ENCODE results near the gene MACROD2. TPM values are rescaled to one million over a fixed set of nuclear protein-coding genes. Genes with fewer than 3 reads are reported as not detected.
A peak's percentile ranks its signal among the peaks of the same experiment; 100 is the strongest.
"Not testable (repeated sequence)": the region's sequence is repeated elsewhere in the genome, so short reads cannot be mapped to it uniquely, and the experiment has no call there.

The MACROD2 gene
- polyA plus RNA-seq, 5 donors = 5.3 to 8.3 (median 8.1) TPM

DNA sequence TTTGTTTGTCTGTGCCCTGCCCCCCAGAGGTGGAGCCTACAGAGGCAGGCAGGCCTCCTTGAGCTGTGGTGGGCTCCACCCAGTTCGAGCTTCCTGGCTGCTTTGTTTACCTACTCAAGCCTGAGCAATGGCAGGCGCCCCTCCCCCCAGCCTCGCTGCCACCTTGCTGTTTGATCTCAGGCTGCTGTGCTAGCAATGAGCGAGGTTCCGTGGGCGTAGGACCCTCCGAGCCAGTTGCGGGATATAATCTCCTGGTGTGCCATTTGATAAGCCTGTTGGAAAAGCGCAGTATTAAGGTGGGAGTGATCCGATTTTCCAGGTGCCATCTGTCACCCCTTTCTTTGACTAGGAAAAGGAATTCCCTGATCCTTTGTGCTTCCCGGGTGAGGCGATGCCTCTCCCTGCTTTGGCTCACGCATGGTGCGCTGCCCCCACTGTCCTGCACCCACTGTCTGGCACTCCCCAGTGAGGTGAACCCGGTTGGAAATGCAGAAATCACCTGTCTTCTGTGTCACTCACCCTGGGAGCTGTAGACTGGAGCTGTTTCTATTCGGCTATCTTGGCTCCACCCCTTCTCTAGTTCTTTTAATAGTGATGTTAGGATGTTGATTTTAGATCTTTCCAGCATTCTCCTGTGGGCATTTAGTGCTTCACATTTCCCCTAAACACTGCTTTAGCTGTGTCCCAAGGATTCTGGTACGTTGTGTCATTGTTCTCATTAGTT is 471.9 kb downstream of the MACROD2 start:
- not testable (repeated sequence) for DNase-seq

DNA sequence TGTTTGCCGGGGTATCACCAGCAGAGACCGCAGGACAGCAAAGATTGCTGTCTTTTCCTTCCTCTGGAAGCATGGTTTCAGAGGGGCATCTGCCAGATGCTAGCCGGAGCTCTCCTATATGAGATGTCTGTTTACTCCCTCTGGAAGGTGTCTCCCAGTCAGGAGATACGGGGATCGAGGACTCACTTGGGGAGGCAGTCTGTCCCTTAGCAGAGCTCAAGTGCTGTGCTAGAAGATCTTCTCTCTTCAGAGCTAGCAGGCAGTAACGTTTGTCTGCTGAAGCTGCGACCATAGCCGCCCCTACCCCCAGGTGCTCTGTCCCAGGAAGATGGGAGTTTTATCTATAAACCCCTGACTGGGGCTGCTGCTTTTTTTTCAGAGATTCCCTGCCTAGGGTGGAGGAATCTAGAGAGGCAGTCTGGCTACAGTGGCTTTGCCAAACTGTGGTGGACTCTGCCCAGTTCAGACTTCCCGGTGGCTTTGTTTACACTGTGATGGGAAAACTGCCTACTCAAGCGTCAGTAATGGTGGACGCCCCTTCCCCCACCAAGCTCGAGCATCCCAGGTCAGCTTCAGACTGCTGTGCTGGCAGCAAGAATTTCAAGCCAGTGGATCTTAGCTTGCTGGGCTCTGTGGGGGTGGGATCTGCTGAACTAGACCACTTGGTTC is 475.0 kb downstream of the MACROD2 start:
- no peak for DNase-seq

DNA sequence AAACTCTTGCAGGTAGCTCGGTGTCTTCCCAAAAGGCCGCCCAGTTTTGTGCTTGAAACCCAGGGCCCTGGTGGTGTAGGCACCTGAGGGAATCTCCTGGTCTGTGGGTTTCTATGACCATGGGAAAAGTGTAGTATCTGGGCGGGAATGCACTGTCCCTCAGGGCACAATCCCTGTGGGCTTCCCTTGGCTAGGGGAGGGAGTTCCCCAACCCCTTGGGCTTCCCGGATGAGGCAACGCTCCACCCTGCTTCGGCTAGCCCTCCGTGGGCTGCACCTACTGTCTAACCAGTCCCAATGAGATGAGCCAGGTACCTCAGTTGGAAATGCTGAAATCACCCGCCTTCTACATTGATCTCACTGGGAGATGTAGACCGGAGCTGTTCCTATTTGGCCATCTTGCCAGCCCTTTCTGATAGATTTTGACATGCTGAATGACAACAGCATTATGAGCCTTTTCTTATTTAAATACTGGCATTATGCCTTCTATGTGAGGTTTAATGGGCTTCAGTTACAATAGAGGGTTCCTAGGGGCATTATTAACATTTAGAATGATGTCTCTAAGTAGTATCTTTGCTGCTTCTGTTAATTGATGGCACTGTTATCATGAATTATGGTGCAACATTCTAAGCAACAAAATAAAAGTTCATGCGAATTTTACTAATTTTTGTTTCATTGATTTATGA is 475.8 kb downstream of the MACROD2 start:
- DNase-seq = no peak

DNA sequence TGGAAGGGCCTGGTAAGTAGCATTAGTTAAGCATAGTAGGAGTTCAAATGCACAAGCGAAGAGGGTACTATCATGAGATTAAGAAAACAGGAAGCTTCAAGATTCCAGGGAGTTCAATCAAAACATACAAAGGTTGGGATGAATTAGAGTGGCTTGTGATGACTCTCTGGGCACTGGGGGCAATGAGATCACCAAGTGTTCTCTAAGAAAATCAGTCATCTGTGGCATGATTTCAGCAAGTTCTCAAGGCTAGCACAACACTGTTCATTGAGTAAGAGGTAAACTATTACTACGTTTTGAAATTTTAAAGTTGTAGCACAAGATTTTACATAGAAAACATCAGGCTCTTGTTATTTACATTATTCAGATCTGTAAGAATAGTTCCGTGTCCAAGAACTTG is 481.8 kb downstream of the MACROD2 start:
- no peak for DNase-seq

DNA sequence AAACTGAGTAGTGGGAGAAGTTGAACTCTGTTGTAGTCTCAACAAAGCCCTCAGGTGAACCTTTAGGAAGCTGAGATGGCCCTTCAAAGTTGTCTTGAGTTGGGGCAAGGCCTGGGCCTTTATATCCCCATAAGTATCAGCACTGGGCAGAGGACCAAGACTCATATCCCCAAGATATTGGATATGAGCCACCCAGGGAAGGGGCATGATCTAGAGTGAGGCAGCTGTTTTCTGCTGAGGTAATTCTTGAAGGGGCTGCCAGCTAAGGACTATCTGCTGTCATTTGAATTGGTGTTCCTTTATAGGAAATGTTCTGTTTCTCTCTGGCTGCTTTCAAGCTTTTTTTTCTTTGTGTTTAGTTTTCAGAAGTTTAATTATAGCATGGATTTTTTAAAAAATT is 482.8 kb downstream of the MACROD2 start:
- no peak for DNase-seq

DNA sequence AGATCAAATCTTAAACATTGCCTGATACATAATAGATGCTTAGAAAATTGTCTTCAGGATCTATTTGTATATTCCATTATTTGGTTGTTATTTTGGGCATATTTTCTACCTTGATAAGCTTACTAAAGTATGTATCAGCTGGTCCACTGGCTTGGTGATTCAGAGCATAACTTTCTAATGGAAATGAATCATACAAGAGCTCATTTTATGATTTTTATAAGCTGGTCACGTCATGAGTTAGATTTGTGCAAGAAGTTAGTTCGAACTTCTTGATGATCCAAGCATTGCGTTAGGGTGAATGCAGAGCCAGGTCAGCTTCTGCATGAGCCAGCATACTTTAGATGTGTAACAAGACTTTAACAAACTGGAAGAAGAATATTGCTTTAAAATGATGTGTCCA is 486.5 kb downstream of the MACROD2 start:
- DNase-seq = no peak

DNA sequence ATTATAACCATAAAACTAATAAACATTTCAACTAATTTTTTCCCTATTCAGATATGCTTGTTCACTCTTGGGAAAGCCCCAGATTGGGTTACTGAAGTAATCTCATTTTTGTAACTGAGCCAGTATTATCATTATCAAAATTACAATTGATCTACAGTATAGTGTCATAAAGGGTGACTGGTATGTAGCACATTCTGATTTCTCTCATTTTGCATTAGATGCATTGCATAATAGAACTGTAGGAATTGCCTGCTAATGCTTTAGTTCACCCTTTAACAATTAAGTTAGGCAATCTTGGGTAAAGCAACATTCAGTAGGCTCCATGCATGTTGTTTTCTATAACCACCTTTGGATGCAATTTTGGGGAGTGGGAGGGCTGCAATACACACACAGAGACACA is 492.9 kb downstream of the MACROD2 start:
- no peak for DNase-seq

DNA sequence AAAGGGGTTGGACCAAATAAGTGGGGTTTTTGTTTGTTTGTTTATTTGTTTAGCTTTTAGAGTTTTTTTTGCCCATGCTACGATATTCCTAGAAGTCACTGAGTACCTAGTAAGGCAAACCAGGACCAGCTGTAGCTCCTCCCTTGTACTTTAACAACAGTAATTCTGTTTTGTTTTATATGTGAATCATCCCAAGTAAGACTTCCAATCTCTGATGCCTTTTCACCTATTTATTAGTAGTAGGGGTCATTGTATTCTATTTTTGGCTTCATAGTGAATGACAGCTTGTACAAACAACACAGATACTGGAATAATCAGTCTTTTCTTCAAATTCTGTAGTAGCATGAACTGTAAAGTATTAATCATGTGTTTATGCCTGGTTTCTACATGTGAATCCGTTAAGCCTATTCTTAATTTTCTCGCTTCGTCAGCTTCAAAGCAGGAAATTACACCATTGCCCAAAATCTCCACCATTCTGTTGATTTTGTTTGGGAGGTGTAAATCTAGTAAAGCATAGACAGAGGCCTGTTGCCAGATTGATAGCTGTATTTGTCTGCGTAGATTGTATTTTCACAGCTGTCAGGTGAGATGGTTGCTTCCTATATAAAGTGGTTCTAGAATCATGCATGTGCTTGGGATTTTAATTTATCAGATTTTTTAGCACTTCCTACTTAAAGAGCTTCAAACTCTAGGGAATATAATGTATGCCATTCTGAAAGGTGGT is 493.6 kb downstream of the MACROD2 start:
- no peak for DNase-seq

DNA sequence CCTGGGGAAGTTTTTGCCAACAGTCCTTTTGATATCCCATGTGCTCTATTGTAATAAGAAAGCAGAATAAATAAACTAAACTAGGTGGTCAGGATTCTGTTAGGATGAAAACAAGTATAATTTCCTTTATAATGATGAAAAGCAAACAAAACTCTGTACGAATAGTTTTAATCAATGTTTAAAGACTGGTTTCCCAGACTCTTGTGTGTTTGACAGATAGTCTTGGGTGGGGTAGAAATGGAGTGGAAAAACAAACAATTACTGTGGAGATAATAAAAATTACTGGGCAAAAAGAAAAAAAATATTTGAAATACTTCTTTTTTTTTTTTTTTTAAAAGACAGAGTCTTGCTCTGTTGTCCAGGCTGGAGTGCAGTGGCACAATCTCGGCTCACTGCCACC is 494.2 kb downstream of the MACROD2 start:
- DNase-seq = no peak

DNA sequence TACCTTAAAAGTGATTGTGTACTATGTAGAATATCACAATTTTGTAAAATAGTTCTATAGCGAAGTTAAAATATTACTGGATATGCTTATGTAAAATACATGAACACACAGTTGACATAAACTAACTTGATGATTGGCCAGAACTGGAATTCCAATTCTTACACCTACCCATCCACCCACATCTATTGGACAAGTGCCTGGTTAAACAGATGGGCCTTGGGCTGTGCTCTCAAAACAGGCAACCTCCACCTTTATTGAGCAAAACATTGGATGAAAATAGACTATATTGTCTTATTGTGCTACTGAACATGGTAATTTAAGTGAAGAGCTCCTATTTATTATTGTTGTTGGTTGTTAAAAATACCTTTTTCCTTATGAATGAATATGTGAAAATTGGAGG is 496.1 kb downstream of the MACROD2 start:
- DNase-seq = no peak

DNA sequence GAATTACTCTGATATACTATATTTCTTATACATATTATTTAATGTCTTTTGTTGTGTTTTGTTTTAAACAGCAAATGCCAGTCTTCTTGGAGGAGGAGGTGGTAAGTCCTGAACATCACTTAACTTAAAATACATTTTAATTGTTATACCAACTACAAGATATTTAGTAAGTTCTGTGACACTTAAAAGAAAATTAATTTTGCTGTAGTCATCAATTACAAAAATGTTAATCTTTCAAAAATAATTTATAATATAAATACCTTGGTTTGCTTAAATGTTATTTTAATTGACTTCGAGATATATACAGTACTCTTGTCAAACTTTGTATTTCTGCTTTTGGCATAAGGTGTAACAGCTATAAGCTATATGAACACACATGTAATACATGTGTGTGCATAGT is 498.1 kb downstream of the MACROD2 start:
- no peak for DNase-seq

DNA sequence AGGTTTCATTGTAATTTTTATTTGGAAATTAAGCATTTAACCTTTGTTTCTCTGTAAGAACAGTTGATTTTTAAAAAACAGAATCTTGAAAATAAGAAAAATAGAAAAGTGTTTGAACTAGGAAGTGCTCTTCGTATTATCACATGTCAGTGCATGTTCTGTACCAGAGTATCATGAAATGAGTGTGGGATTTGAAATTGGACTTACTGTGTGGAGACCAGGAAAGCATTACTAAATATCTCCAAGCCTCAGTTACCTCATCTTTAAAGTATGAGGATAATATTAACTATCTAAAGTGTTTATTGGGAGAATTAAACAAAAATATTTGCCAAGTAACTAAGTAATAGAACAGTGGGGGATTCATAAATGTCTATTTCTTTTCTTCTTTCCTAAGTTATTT is 499.0 kb downstream of the MACROD2 start:
- DNase-seq = no peak

DNA sequence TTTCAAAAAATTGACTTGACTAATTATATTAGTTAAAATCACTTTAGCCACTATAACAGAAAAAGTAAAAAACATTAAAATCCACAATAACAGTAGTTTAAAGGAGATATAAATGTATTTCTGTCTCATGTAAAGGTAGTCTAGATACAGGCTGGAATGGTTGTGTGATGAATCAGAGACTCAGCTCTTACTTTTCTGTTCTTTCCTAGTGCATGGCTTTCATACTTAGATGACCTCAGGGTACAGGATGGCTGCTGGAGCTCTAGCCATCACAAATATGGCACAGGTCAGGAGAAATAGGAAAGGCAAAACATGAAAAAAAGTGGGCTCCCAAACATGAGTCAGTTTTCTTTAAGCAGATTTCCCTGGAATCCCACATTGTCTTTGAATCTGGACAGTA is 499.8 kb downstream of the MACROD2 start:
- DNase-seq = no peak

DNA sequence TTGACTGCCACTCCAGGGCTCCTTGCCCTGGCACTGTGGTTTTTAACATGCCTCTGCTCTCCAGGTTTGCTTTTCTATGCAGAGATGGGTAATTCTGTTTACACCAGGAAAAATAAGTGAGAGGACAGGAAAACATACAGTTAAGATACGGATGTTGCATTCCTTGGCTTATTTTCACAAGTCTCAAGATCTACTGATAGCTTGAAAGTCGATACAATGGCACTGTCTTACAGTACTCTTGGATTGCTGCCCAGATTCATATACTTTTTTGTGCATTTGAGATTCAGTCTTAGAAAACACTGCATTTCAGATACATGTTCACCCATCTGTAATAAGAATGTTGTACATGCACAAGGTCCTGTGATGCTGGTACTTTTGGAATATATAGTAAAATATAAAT is 501.7 kb downstream of the MACROD2 start:
- no peak for DNase-seq

DNA sequence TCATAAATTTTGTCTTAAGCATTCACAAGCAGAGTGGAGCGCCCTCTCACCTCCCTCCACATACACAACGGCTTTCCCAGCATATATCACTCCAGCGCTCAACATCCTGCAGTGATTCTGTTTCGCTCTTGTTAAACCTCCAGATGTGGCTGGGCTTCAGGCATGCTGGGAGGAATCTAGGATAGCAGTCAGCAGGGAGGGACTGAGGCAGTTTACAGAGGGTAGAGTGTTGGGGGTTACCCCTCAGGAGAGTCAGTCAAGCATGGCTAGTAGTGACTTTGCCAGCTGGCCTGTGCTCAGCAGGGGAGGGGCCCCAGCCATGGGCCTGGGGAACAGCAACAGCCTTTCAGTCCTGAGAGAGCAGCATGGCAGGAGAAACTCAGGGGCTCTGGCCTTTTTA is 503.5 kb downstream of the MACROD2 start:
- peak in 1 of 2 donors; percentile 6 for DNase-seq

DNA sequence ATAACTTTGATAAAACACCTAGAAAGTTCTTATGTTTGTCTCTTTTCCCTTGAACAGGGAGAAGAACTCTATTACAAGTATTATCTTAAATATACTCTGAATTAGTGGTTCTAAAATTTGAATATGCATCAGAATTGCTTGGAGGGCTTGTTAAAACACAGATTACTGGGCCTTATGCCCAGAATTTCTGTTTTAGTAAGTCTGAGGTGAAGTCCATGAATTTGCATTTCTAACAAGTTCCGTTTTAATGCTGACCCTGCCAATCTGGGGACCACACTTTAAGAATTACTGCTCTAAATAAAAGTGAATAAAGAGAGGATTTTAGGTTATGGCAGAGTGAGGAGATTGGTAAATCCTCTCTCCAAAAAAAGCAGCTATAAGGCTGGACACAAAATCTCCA is 510.2 kb downstream of the MACROD2 start:
- DNase-seq = no peak

DNA sequence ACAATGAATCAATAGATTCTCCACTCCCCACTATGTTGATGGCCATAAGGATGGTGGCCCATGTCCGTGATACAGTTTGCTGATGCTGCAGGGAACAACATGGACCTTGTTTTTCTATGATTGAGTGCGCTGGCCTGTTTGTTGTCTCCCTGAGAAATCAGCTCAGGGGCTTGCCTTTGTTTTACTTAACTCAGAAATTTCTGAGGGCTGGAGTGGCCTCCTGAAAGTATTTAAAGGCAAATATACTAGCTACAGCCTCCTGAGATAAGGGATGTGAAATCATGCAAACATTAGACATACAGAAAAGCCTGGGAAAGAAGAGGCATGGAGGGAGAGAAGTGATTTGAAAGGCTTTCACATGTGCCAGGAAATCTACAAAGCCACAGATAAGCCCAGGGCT is 512.4 kb downstream of the MACROD2 start:
- no peak for DNase-seq

DNA sequence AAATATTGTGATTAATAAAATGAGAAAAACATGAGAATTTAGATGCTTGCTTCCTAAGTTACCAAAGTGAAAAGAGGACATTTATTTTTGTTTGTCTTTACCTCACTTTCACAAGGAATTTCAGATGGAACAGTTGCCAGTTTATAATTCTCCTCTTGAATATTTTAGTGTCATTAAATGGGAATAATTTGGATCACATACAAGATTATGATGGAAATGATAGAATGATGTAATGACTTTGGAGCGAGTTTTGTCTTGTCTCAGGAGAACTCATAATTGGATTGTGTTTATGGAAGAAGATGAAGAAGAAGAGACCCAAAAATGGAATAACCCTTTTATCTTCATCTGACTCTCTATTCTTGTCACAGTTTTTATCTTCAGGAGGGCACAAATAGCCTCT is 515.0 kb downstream of the MACROD2 start:
- no peak for DNase-seq

DNA sequence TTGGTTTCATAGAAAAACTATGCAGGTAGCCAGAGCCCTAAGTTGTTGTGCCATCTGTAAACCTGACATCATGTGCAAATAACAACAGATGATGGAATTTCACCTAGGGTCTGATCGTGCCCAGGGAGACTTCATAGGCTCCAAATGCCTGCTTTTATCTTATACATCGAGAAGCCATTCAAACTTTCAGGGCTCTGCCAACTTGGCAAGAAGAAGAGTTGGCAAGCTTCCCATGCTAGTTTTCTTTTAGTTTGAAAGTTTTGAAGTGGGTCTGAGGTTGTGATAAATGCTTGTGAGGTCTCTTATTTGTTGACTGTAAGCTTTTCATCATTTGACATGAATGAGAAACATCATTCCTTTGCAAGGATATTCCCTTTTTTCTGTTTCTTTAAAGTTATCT is 517.5 kb downstream of the MACROD2 start:
- peak in 1 of 2 donors; percentile 10 for DNase-seq

DNA sequence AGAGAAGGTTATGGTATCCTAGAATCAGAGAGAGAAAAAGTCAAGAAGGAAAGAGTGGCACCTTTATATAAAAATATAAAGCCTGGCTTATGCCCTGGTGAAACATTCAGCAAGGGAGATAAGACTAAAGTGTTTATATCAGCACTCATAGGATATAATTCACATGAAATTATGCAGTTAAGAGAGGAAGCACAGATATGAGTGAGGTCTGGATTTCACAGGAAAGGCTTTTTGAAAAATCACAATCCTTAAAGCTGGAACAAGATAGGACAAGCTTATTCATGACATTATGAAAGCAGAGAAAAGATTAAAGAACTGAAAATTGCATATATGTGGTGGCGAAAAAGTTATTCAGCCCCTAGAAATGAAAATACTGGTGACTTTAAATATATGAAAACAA is 523.3 kb downstream of the MACROD2 start:
- no peak for DNase-seq

DNA sequence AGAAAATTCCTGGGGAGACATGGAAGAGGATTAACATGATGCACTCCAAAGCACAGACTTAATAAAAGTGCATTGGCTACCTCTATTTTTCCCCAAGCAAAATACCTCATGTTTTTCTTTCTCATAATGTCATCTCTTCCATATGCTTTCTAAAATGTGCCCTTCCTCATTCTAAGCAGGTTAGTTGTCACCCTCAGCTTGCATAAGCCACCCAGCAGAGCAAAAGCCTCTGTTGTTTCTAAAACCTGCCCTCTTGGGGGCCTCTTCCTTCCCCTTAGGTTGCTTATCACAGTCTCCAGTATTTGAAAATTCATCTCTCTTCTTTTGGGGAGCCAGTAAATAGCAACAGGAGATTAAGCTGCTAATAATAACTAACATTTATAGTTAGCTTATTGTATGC is 525.7 kb downstream of the MACROD2 start:
- DNase-seq = no peak

DNA sequence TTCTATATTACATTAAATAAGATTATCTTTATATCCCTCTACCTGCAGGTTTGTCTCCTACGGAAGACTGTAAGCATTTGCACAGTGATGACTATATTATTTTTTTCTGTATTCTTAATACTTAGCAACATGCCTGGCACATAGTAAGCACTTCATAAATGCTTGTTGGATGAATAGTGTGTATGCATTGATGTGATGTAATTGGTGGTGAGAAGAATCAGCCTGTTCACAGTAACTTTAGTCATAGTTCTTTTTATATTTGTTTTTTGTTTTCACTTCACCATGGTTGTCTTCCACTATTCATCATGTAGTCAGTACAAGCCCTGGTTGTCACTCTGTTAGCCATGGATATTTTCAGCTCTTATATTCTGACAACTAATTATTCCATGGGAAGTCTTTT is 526.1 kb downstream of the MACROD2 start:
- DNase-seq = no peak

DNA sequence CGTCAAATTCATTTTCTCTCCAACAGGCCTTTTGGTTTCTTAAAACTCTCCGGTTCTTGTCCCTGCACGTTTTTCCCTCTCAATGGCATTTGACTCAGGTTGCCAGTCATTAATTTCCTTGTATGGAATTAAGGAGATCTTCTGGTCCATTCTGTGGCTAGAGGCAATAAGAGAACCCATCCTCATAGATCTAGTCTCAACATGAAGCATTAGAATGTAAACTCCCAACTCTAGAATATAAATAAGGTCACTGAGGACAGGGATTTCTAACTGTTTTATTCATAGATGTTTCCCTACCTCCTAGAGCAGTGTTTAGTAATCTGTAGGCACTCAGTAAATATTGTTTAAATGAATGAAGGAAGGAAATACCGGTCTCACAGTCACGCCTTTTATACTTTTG is 527.3 kb downstream of the MACROD2 start:
- no peak for DNase-seq
